A673 (cell line): ENCODE data around the gene ATP13A4. TPM values are rescaled to one million over a fixed set of nuclear protein-coding genes. Genes with fewer than 3 reads are reported as not detected.
"Not testable (repeated sequence)": the region's sequence is repeated elsewhere in the genome, so short reads cannot be mapped to it uniquely, and the experiment has no call there.

ENCODE experiments used
- BruUV-seq: library from RNA; stranded (reverse); fragments of 400-500 nt; replicated peaks from 2 replicates; lab custom pipeline; 2021; lab: Mats Ljungman, UMichigan
- CTCF ChIA-PET: fragments of 300-600 bp; sonication (Branson Sonifier 250); formaldehyde crosslinking; loops from one replicate; lab custom pipeline; 2022; ENCODE audit warnings: antibody characterized with exemption; lab: Charles Lee
- POLR2A ChIA-PET: fragments of 300-600 bp; sonication (Branson Sonifier 250); formaldehyde crosslinking; loops from one replicate; lab custom pipeline; 2022; ENCODE audit warnings: antibody characterized with exemption; ENCODE audit not compliant: low non-redundant PET; lab: Charles Lee
- DNase-seq: peaks from one replicate; pipeline ENCODE4 v3.0.0-alpha.2; 2015; ENCODE audit warnings: low spot score
- H3K27ac ChIP-seq: fragments of 200-600 bp; sonication (generic); 2 replicates; pipeline ENCODE4 v1.5.1; 2016; ENCODE audit warnings: mixed run types, low read depth, mild to moderate bottlenecking, mixed read lengths, antibody characterized with exemption, low read length; ENCODE audit not compliant: poor library complexity, severe bottlenecking
- H3K27me3 ChIP-seq: fragments of 200-600 bp; sonication (generic); replicated peaks from 2 replicates; pipeline ENCODE4 v1.6.1; 2017; ENCODE audit warnings: mixed run types, low read depth, mild to moderate bottlenecking, mixed read lengths, antibody characterized with exemption, low read length; ENCODE audit not compliant: insufficient read depth, poor library complexity
- H3K36me3 ChIP-seq: fragments of 200-600 bp; sonication (generic); 2 replicates; pipeline ENCODE4 v1.6.1; 2016; ENCODE audit warnings: mixed run types, mild to moderate bottlenecking, mixed read lengths, antibody characterized with exemption, low read length; ENCODE audit not compliant: insufficient read depth, poor library complexity, severe bottlenecking
- H3K4me1 ChIP-seq: fragments of 200-600 bp; sonication (generic); 2 replicates; pipeline ENCODE4 v1.6.1; 2017; ENCODE audit warnings: mixed run types, mild to moderate bottlenecking, mixed read lengths, antibody characterized with exemption, low read length; ENCODE audit not compliant: insufficient read depth, poor library complexity, severe bottlenecking
- H3K4me3 ChIP-seq: fragments of 200-600 bp; sonication (generic); 2 replicates; pipeline ENCODE4 v1.5.1; 2016; ENCODE audit warnings: low read depth, mixed run types, mild to moderate bottlenecking, mixed read lengths, low read length; ENCODE audit not compliant: poor library complexity, severe bottlenecking
- H3K9me3 ChIP-seq: fragments of 200-600 bp; sonication (generic); 2 replicates; pipeline ENCODE4 v1.6.1; 2016; ENCODE audit warnings: mixed run types, low read depth, mild to moderate bottlenecking, mixed read lengths, antibody characterized with exemption, low read length; ENCODE audit not compliant: poor library complexity, severe bottlenecking
- EZH2 ChIP-seq: fragments of 200-600 bp; sonication (generic); IDR thresholded peaks from 2 replicates; pipeline ENCODE4 v1.6.1; 2017; ENCODE audit warnings: borderline replicate concordance, low read depth, mild to moderate bottlenecking, mixed read lengths, antibody characterized with exemption, low read length; ENCODE audit not compliant: poor library complexity, severe bottlenecking
- intact Hi-C: fragments of 100-400 bp; cut with micrococcal nuclease; formaldehyde crosslinking; loops from one replicate; pipeline ENCODE4 v1.10.0; 2022; ENCODE audit not compliant: unreplicated experiment
- total RNA-seq: library from RNA; stranded (reverse); gene quantifications from 2 replicates; pipeline ENCODE4 v1.2.3, GENCODE V29; 2021
- TF ChIP-seq, protein P1 (sequence below): fragments of 300-800, 200-600 bp; sonication (generic); conservative IDR thresholded peaks from 2 replicates; pipeline ENCODE4 v1.5.1; 2017; ENCODE audit warnings: low read depth, mild to moderate bottlenecking, antibody characterized with exemption, low read length, moderate library complexity, mixed read lengths

ATP13A4 gene
- total RNA-seq, 1 experiment from 2014 or later: not detected

- Histone ChIP-seq H3K27me3 (no peaks in the 10 kb centered on the region), H3K4me3 (no peak overlapping the region), H3K4me1 (peaks cover 12% of the 10 kb centered on the region), H3K27ac (no peak overlapping the region), H3K36me3 (no peaks in the 10 kb centered on the region), H3K9me3 (no peaks in the 10 kb centered on the region)
- CTCF ChIA-PET: no interaction called here
- DNase-seq: no peak
- POLR2A ChIA-PET: no interaction called here
- BruUV-seq: no TSS peak
- TF ChIP-seq EZH2: no peak
- TF ChIP-seq, protein P1, sequence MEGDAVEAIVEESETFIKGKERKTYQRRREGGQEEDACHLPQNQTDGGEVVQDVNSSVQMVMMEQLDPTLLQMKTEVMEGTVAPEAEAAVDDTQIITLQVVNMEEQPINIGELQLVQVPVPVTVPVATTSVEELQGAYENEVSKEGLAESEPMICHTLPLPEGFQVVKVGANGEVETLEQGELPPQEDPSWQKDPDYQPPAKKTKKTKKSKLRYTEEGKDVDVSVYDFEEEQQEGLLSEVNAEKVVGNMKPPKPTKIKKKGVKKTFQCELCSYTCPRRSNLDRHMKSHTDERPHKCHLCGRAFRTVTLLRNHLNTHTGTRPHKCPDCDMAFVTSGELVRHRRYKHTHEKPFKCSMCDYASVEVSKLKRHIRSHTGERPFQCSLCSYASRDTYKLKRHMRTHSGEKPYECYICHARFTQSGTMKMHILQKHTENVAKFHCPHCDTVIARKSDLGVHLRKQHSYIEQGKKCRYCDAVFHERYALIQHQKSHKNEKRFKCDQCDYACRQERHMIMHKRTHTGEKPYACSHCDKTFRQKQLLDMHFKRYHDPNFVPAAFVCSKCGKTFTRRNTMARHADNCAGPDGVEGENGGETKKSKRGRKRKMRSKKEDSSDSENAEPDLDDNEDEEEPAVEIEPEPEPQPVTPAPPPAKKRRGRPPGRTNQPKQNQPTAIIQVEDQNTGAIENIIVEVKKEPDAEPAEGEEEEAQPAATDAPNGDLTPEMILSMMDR: no peak
- intact Hi-C loops: no loop called here
These were observed 10.4 kb downstream of the ATP13A4 start for GRCh38 chr3:193544289-193544688.

DNA sequence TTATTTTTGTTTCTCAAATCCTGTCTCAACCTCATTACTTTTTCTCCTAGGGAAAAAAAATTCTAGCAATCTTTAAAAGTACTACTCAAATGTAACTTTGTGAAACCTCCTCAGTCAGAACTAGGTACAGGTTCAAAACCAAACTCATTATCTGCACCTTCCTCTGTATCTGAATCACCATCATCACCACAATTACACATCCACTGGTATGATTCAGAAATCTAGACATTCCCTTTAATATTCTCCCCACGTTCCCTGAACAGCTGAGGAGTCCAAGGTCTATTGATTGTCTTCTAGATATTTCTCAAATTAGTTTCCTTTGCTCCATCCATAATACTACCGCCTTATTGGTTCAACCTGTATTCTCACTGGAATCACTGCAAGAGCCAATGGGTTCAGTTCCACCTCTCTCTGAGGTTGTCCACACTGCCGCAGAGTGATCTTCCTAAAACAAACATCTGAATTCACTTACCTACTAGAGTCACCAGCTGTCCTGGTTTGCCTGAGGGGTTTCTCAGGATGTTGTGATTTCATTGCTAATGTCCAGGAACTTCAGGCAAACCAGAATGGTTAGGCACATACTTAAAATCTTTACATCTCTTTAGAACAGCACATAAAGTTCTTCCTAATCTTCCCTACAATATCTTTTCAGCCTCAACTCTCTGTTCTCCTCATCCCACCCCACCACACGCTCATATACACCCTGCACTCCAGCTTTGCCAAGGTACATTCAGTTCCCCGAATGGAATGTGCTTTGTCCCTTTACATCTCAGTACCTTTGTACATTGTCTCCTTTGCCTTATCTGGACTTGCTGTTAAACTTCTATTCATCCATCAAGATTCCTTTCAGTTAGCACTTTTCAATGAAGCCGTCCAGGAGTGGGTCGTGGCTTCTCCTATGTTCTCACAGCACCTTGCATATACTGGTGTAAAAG lies 24.2 kb downstream of the ATP13A4 start:
- intact Hi-C loops: no loop called here
- Histone ChIP-seq H3K4me3 (no peak overlapping the region), H3K27ac (no peak overlapping the region), H3K27me3 (no peaks in the 10 kb centered on the region), H3K9me3 (no peaks in the 10 kb centered on the region), H3K36me3 (no peaks in the 10 kb centered on the region), H3K4me1 (no peaks in the 10 kb centered on the region)
- BruUV-seq: no TSS peak
- TF ChIP-seq EZH2: no peak
- TF ChIP-seq, protein P1: no peak
- no peak for DNase-seq
- ChIA-PET CTCF (no interaction called here), POLR2A (no interaction called here)

DNA sequence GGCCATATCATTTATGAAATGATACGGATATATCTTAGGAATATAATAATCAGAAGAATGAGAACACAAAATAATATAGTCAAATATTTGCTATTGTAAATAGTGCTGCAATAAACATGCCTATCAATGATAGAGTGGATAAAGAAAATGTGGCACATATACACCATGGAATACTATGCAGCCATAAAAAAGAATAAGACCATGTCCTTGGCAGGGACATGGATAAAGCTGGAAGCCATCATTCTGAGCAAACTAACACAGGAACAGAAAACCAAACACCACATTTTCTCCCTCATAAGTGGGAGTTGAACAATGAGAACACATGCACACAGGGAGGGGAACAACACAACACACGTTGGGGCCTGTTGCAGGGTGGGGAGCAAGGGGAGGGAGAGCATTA lies 28.6 kb downstream of the ATP13A4 start:
- POLR2A ChIA-PET, H3K27ac ChIP-seq, H3K4me3 ChIP-seq, DNase-seq, H3K27me3 ChIP-seq, H3K4me1 ChIP-seq, BruUV-seq, intact Hi-C loops, CTCF ChIA-PET, H3K9me3 ChIP-seq, H3K36me3 ChIP-seq: not testable (repeated sequence)
